HUES6 (cell line): ENCODE results near the gene SRRM2.

Source experiments
- H3K27ac ChIP-seq: 2 replicates; pipeline ENCODE4 v1.7.0; 2013; ENCODE audit warnings: low read depth, mild to moderate bottlenecking, low read length, inconsistent platforms
- H3K27me3 ChIP-seq: 2 replicates; pipeline ENCODE4 v1.6.1; 2013; ENCODE audit warnings: low read length; ENCODE audit not compliant: control insufficient read depth, insufficient read depth
- H3K36me3 ChIP-seq: 2 replicates; pipeline ENCODE4 v1.6.1; 2013; ENCODE audit warnings: low read length; ENCODE audit not compliant: control insufficient read depth, insufficient read depth
- H3K4me1 ChIP-seq: 2 replicates; pipeline ENCODE4 v1.6.1; 2013; ENCODE audit warnings: low read length; ENCODE audit not compliant: control insufficient read depth, insufficient read depth
- H3K4me3 ChIP-seq: 2 replicates; pipeline ENCODE4 v1.5.1; 2013; ENCODE audit warnings: low read depth, low read length
- H3K9ac ChIP-seq: one replicate; pipeline ENCODE4 v1.6.1; 2013; ENCODE audit warnings: mild to moderate bottlenecking, low read length
- H3K9me3 ChIP-seq: 2 replicates; pipeline ENCODE4 v1.6.1; 2013; ENCODE audit warnings: low read depth, low read length; ENCODE audit not compliant: control insufficient read depth, insufficient read depth

The SRRM2 gene

DNA sequence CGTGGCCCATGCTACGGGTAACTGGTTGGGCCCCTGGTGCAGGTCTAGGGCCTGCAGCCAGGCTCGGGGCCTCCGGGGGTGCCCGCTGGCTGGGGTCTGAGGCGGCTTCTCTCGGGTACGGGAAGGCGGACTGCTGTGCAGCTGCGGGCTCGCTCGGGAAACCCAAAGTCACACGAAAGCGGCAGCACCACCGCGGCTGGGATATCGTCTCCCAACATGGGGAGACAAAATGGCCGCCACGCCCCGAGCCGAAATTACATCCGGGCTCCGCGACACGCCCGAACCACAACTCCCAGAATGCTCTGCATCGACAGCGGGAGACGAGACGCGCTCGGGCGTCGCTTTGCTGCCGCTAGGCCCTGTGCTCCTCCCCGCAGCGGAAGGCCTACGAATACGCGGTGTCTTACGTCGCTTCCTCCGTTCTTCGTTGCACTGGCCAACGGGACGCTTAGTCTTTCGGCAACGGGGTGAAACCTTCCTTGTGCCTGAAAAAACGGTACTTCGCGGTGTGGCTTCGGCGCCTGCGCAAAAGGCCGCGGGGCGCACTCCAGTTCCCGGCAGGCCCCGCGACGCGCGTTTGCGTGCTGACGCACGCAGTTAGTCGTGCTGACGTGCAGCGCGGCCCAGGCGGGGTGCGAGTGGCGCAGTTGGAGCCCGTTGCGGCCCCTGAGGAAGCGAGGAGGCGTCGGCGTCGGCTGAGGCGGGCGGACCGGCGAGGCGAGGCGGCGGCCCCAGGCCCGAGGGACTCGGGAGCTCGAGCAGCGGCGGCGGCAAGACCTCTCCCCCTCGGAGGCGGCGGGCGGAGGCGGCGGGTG lies at the start of gene SRRM2:
Gene SRRM2 (plus strand): TSS at position 604 of the 815 bp plus-strand sequence. CDS start 3,727 bp downstream, outside the sequence.
- H3K9ac ChIP-seq: peak within 1 kb of the TSS; percentile 99
- peaks cover 28% of the 10 kb centered on the region for H3K36me3 ChIP-seq
- no peaks in the 10 kb centered on the region for H3K9me3 ChIP-seq
- H3K4me3 ChIP-seq: peak within 1 kb of the TSS; percentile 85
- H3K27ac ChIP-seq: peak within 1 kb of the TSS; percentile 99
- peaks cover 17% of the 10 kb centered on the region for H3K4me1 ChIP-seq
- no peaks in the 10 kb centered on the region for H3K27me3 ChIP-seq

DNA sequence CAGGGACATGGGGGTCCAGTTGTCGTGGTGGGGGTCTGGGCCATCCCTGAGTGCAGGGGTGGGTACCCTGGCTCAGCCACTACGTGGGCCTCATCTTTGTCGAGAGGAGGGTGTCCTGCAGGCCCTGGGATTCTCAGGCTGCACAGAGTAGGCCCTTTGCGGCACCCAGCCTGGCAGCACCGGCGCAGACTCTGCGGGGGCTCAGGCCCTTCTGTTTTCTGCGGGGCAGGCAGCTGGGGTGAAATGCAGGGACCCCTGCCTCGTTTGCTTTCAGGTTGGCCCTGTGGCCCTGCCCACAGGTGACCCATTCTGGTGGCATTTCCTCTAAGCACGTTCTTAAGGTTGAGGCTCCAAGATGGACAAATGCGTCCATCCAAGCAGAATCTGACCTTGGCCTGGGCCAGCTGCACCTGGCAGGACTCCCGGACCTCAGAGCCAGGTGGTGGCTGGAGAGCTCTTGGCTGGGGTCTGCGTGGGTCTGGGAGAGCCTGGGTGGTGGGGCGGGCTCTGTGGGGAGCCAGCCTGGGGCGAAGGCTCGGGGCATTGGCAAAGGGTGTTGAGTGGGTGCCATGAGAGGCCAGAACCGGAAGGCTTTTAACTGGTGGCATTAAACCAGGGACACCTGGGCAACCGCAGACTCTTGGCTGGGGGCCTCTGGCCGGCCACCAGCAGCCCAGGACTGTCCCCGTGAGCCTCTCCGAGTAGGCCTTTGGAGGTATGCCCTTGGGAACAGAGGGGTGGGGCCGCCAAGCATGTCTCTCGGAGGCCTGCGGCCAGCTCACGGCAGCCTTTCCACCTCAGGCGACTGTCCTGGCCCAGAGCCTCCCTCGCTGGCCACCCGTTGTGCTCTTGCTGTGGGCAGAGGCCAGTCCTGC lies 49.3 kb upstream of the SRRM2 start:
- H3K27me3 ChIP-seq: no peaks in the 10 kb centered on the region
- no peak overlapping the region for H3K4me3 ChIP-seq
- H3K4me1 ChIP-seq: no peaks in the 10 kb centered on the region
- peaks cover 74% of the 10 kb centered on the region for H3K36me3 ChIP-seq
- no peak overlapping the region for H3K27ac ChIP-seq
- H3K9me3 ChIP-seq: no peaks in the 10 kb centered on the region
- no peak overlapping the region for H3K9ac ChIP-seq

DNA sequence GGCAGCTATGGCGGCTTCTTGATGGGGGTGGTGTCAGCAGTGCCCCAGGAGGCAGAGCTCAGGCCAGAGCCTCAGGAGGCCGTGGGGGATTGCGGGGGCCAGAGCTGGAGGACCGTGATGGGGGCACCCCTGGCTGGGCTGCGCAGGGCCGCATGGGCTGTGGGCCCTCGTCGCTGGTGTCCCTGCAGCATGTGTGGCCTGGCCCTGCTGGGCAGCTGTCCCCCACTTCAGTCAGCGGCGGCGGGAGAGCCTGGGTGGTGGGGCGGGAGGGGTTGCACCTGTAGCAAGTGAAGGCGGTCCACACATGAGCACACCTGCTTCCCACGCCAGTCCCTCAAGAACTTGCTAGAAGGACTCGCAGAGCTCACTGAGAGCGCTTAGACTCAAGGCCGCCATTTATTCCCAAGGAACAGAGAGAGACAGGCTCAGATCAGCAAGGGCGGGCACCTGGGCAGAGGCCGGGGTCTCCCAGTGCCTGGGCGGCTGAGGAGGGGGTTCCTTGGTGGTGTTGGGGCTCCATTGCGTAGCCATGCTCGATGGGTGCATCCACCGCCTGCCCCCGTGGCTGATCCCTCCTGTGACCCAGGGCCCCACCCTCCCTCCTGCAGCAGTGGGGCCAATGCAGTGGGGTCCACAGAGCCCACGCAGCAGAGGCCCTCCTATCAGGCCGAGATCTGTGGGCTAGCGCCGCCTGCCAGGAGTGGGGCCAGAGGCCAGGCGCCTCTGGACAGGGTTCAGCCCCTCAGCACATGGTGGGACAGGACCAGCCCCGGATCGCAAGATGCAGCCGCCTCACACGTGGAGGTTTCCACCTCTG lies 48.1 kb upstream of the SRRM2 start:
- Histone ChIP-seq H3K4me3 (no peak overlapping the region), H3K27ac (no peak overlapping the region), H3K27me3 (no peaks in the 10 kb centered on the region), H3K4me1 (no peaks in the 10 kb centered on the region), H3K9ac (no peak overlapping the region), H3K36me3 (peaks cover 76% of the 10 kb centered on the region), H3K9me3 (no peaks in the 10 kb centered on the region)

DNA sequence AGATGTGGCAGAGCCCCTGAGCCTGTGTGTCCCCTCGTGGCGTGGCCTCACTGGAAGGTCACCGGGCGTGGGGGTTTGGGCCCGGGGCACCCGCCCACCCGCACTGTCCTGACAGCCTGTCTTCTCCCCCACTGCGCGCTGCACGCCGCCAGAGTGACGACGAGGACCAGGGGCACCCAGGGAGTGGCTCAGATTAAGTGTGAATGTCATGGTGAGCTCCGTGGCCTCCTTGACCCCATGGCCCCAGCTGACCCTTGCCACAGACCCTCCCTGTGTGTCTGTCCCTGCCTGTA lies 47.5 kb upstream of the SRRM2 start:
- H3K36me3 ChIP-seq: peaks cover 74% of the 10 kb centered on the region
- H3K9ac ChIP-seq: no peak overlapping the region
- H3K9me3 ChIP-seq: no peaks in the 10 kb centered on the region
- no peaks in the 10 kb centered on the region for H3K4me1 ChIP-seq
- no peak overlapping the region for H3K27ac ChIP-seq
- no peak overlapping the region for H3K4me3 ChIP-seq
- H3K27me3 ChIP-seq: no peaks in the 10 kb centered on the region

DNA sequence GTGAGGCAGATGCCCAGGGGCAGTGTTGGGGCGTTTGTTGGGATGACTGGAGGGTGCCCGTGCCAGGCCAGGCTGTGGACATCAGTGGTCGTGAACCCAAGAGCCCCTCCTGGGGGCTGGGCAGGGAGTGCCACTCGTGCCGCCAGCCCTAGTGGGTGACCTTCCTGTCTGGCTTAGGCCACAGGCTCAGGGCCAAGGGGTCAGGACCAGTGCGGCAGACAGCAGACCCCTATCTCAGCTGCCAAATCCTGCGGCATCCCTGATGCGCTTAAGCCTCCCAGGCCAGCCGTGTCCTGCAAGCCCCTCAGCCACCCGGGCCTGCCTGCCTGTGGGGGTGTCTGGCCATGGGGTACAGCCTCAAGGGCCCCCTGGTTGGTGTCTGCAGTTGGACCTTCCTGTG lies 47.1 kb upstream of the SRRM2 start:
- Histone ChIP-seq H3K27me3 (no peaks in the 10 kb centered on the region), H3K27ac (no peak overlapping the region), H3K4me3 (no peak overlapping the region), H3K9ac (no peak overlapping the region), H3K4me1 (no peaks in the 10 kb centered on the region), H3K9me3 (no peaks in the 10 kb centered on the region), H3K36me3 (peaks cover 70% of the 10 kb centered on the region)

DNA sequence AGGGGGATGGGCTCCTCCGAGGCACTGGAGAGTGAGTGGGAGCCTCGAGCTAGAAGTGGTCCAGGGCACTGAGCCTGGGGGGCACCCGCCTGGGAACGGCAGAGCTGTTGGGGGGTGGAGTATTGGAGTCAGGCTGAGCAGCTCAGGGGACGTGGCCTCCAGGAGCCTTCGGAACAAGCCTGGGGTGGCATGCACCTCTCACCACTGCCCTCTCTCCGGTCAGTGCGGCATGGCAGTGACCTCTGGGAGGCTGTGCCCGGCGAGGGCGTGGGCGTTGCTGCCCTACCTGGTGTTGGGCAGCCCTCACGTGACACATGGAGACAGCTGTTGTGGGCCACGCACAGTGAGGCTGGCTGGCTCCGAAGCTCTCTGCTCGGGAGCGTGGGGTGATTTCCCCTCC lies 46.4 kb upstream of the SRRM2 start:
- Histone ChIP-seq H3K4me3 (no peak overlapping the region), H3K4me1 (no peaks in the 10 kb centered on the region), H3K27ac (no peak overlapping the region), H3K27me3 (no peaks in the 10 kb centered on the region), H3K36me3 (peaks cover 64% of the 10 kb centered on the region), H3K9me3 (no peaks in the 10 kb centered on the region), H3K9ac (no peak overlapping the region)

DNA sequence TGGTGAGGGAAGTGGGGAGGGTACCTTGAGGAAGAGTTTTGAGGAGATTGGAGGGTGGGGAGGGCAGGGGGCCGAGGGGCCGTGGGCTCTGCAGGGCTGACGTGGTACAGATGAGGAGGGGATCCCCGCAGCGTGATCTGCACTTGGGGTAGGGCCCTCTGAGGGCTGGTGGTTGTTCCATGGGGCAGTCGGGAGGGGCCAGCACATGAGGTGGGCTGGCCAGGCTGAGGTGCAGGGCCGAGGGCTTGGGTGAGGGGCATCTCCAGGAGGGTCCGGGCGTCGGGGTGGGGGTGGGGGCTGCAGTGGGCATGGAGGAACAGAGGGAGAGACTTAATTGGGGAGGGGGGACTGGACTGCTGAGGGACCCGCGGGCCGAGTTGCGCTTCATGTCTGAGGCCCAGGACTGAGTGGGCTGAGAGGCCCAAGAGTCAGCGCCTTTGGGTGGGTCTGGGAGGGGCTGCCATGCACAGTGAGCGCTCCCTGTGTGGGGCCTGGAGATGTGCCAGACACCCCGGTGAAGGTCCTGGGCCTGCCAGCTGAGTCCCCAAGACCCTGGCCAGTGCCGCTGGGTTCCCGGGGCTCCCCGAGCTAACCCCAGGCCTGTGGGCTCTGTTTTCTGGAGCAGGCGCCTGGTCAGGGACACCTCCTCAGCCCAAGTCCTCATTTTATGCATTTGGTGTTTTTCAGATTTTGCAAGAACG lies 45.7 kb upstream of the SRRM2 start:
- H3K4me3 ChIP-seq: no peak overlapping the region
- H3K9me3 ChIP-seq: no peaks in the 10 kb centered on the region
- no peak overlapping the region for H3K9ac ChIP-seq
- no peak overlapping the region for H3K27ac ChIP-seq
- H3K36me3 ChIP-seq: peaks cover 58% of the 10 kb centered on the region
- H3K27me3 ChIP-seq: no peaks in the 10 kb centered on the region
- H3K4me1 ChIP-seq: no peaks in the 10 kb centered on the region

DNA sequence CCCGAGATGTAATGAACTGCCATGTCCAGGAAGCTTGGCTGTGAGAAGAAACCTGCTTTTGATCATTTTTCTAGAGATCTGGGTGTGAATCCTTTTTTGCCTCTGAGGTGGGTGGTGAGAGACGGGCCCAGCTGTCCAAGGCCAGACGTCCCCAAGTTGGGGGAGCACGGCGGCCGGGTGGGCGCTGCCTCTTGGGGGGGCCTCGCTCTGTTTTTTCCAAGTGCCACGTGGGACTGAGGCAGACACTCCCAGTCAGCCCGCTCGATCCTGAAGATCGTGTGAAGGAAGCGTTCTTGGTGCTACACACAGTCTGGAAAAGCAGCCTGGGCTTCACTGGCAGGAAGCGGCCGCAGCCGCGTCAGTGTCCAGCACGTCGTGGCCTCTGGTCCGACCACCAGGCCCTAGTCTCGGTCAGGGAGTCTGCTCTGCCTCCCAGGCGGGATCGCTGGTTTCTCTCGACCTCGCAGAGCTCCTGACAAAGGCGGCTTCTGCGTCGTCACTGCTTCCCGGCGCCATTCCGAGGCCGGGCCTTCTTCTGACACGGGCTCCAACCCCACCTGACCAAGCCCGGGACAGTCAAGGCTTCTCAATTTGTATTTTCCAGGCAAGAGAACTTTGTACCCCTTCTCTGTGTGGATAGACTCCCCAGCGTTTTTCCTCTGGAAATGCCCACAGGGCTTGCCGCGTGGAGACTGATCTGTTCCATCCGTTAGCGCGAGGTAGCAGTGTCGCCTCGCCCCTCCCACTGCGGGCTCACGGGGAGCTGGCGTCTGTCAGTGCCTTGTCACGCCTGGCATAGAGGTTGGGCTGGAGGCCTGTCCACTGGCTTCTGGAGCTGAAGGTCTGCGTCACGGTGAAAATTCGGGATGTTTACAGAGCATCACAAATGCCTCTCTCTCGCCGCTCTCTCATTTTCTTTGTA lies 44.8 kb upstream of the SRRM2 start:
- H3K4me3 ChIP-seq: no peak overlapping the region
- H3K36me3 ChIP-seq: peaks cover 51% of the 10 kb centered on the region
- H3K9ac ChIP-seq: no peak overlapping the region

DNA sequence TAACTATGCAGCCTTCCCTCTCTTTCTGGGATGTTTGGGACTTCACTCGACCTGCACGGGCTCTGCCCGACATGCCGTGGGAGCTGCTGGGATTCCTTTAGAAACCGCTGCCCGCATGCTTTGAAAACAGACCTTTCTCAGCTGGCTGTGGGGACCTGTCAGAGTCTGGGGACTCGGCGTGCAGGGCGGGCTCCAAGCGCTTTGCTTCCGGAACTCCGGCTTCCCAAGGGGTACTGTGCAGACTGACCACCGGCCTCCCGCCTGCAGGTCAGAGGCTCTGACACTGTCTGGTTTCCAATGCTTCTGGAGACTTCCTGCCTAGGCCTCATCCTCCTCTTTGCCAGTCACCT lies 44.2 kb upstream of the SRRM2 start:
- Histone ChIP-seq H3K4me1 (no peaks in the 10 kb centered on the region), H3K36me3 (peaks cover 45% of the 10 kb centered on the region), H3K27me3 (no peaks in the 10 kb centered on the region), H3K9me3 (no peaks in the 10 kb centered on the region), H3K9ac (no peak overlapping the region), H3K4me3 (no peak overlapping the region), H3K27ac (no peak overlapping the region)

More for the DNA sequence above, 44.8 kb upstream of the SRRM2 start:
- Histone ChIP-seq H3K4me1 (no peaks in the 10 kb centered on the region), H3K9me3 (no peaks in the 10 kb centered on the region), H3K27me3 (no peaks in the 10 kb centered on the region), H3K27ac (no peak overlapping the region)
